GM19035 (cell line): Measurements from ENCODE around the gene LETMD1.
"Not testable (repeated sequence)": the region's sequence is repeated elsewhere in the genome, so short reads cannot be mapped to it uniquely, and the experiment has no call there.

ENCODE experiments used
- ATAC-seq: cut with Tn5 transposase; IDR thresholded peaks from one replicate; pipeline ENCODE4 v1.9.1; 2021; ENCODE audit not compliant: unreplicated experiment

The LETMD1 gene

GRCh38 chr12:51076236-51076930, 28.3 kb downstream of the LETMD1 start:
- no peak for ATAC-seq

DNA sequence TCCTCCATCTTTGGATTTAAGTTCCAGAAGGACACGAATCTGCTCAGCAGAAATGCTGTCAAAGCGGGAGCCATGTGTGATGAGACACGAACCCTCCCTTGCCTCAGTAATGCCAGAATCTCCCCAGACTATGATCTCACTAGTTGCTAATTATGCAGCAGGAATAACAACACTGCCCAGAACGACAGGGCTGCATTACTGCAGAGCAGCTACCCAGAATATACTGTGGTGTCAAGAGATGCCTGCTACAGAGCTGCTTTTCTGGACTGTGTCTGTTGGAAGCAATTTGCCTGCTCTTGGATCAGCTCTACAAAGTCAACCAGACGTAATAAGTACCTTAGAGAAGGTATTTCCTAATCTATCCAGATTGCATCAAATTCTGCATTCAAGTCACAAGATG, 29.8 kb downstream of the LETMD1 start:
- no peak for ATAC-seq

DNA sequence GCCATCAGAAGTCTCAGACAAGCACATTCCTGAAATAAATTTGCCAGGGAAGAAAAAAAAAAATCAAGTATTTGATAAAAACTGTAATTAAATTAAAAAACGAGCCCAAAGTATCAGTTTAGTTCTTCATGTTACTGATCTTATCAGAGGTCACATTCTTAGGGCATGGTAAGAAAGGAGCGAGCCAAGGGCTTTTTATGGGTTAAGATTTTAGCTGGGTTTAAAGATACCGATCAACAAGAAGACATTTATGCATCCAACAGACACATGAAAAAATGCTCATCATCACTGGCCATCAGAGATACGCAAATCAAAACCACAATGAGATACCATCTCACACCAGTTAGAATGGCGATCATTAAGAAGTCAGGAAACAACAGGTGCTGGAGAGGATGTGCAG, 30.2 kb downstream of the LETMD1 start:
- not testable (repeated sequence) for ATAC-seq

GRCh38 chr12:51078866-51079265, 30.7 kb downstream of the LETMD1 start:
- not testable (repeated sequence) for ATAC-seq

- ATAC-seq: no peak
Observed at GRCh38 chr12:51080136-51080535, 32.0 kb downstream of the LETMD1 start.

DNA sequence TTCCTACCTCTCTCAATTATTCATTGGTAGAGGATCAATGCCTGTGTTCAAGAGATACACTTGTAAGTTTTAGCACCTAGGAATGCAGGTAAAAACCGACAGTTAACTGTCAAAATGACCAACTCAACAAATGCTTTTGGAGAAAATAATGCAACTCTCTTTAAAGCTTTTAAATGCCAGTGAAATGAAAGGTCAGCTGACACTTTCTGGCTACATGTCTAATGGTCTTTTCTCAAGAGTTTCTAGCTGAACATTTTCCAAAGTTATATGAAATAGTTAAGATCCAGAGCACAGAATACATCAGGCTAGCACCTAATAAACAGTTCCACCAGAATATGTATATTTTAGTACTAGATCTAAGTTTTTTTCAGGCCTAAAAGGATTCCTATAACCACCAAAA, 33.3 kb downstream of the LETMD1 start:
- no peak for ATAC-seq

DNA sequence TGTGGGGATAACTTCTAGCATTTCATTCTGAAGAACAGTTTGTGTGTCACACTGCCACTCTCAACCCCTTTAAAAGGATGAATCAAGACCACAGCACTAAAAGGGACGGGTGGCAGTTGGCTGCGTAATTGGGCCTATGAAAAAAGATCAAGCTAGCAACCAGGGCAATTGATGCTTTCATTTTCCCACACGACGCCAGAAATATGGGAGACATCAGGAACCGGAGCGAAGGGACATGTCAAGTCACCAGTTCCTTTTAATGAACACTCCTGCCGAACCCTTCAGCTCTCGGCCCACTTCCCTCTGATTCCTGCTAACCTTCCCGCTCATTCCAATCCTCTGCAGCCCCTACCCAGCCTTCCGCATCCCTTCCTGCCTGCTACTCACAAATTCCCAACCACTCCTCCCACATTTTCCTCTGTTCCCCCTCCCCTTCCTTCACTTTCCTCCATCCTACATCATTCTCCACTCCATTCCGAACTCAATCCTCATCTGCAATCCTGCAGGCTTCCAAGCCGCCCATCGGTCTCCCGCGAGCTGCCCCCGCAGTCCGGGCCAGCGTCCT, 34.5 kb downstream of the LETMD1 start:
- ATAC-seq: no peak

DNA sequence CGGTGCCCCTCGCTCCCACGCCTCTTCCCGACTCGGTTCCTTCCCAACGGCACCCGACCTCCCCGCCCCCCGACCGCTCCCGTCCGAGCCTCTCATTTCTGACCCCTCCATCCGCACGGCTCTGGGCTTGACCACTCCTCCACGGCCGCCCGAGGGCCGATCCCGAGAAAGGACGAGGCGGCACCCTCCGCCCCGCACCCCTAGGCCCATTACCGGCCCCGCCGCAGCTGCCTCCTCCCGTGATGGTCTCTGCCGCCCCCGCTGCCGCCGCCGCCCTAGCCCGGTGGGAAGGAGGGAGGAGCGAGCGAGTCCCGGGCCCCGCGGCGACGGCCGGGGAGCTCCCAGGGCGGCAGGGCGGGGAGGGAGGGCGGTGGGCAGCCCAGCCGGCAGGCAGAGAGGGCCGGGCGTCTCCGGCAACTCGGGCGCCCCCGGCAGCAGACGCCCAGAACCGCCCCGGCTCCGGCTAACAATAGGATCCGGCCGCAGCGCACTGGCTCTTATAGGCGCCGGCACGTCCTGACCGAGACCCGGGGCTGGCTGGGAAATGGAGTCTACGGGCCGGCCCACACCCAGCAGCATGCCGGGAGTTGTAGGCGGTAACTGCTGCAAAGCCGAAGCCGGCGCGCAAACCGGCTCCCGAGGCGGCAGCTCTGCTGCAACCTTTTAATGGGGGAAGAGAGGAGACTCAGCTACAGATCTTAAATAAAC, 35.2 kb downstream of the LETMD1 start, which contains the start of gene CSRNP2:
Gene CSRNP2 (minus strand): TSS at position 471 of the 708 bp plus-strand sequence. CDS start 7,035 bp downstream, outside the sequence.
- ATAC-seq: peak; percentile 94

DNA sequence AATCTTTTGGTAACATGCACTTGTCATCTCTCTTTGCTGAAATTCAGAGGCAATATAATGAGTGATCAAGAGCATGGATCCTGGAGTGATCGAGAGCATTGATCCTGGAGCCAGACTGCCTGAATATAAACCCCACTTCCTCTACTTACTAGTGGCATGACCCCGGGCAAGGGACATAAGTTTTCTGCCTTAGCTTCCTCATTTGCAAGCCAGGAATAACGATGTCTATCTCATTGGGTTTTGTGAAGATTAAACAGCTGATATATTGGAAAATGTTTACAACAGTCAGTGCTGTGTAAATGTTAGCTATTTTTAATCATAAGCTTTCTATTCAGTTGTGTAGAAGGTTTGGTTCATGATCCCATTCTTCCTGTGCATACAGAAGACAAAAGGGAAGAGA, 37.6 kb downstream of the LETMD1 start:
- ATAC-seq: no peak

DNA sequence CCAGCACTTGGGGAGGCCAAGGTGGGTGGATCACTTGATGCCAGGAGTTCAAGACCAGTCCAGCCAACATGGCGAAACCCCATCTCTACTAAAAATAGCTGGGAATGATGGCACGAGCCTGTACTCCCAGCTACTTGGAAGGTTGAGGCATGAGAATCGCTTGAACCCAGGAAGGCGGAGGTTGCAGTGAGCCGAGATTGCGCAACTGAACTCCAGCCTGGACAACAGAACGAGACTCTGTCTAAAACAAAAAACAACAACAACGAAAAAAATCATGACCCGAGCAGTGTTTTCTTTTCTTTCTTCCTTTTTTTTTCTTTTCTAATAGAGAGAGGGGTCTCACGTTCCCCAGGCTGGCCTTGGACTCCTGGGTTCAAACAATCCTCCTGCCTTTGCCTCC, 38.8 kb downstream of the LETMD1 start:
- ATAC-seq: no peak

DNA sequence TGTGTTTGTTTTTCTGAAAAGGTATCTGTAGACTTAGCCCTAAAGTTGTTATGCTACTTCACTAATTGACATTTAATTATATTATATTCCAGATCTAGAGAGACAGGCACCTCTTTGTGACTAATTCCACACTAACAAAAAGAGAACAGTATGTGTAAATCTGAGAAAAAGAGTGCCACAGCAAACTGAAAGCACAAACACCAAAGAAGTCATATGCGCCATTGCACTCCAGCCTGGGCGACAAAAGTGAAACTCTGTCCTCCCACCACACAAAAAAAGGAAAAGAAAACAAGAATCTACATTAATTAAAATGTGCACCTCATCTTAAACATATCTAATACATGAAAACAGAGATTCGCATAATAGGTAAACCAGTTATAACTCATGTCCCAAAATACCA, 39.7 kb downstream of the LETMD1 start:
- no peak for ATAC-seq

DNA sequence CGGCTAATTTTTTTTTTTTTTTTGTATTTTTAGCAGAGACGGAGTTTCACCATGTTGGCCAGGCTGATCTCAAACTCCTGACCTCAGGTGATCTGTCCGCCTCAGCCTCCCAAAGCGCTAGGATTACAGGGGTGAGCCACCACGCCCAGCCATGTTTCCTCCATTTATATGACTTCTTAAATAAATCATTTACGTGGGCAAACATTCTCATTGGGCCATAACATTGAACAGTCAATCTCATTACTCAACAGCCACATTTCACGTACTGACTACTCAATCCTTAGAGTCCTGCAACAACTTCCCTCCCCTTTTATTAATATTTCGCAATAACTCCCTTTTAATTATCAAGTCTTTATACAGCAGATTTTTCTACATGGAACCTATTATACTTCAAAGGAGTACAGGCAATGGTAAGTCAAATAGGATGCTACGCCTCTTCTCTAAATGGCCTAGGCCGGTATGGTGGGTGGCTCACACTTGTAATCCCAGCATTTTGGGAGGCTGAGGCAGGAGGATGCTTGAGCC, 42.6 kb downstream of the LETMD1 start:
- no peak for ATAC-seq

DNA sequence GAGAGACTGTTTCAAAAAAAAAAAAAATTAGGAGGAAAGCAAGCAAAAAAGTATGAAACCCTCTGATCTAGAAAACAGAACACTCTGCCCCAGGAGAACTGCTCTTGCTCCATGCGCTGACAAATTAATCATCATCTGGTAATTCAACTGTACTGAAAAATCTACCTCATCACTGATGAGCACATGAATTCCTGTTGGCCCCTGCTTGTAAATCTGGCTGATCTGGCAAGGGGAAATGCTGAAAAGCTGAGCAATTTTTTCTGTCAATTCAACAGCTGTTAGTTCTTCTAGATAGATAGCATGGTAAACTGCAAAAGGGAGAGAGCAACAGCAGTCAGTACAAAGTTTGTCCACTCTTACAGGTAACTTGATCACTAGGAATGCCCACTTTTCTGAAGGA, 50.5 kb downstream of the LETMD1 start:
- ATAC-seq: no peak

GRCh38 chr12:51103977-51104376, 55.9 kb downstream of the LETMD1 start:
- ATAC-seq: no peak

GRCh38 chr12:51108136-51108535, 60.0 kb downstream of the LETMD1 start:
- ATAC-seq: no peak
